ENCODE results near the gene TIPIN. TPM values are rescaled to one million over a fixed set of nuclear protein-coding genes. Genes with fewer than 3 reads are reported as not detected.

TIPIN gene
- total RNA-seq, 4 donors from 2014 or later: 0.77 to 15.0 (median 8.7) TPM

GRCh38 chr15:66294932-66295235 is 61.6 kb downstream of the TIPIN start:
- peak overlapping the region in 1 of 2 donors; percentile 78 for H3K4me3 ChIP-seq
- no peak for DNase-seq
- H3K36me3 ChIP-seq: no peaks in the 10 kb centered on the region
- intact Hi-C loops (cut with DNase I; ENCODE audit: low total_unique reads): no loop called here
- TF ChIP-seq CTCF (IDR thresholded peaks at IDR 0.05) (no peak), POLR2A (IDR thresholded peaks at IDR 0.05) (no peak)
- H3K27me3 ChIP-seq: no peaks in the 10 kb centered on the region
- H3K9me3 ChIP-seq: no peaks in the 10 kb centered on the region
- peaks cover 0 to 15% of the 10 kb centered on the region in 2 donors for H3K4me1 ChIP-seq
- H3K27ac ChIP-seq: peak overlapping the region; percentile 90 to 94

- H3K4me1 ChIP-seq: peaks cover 0 to 15% of the 10 kb centered on the region in 2 donors
- peak in 1 of 2 donors; percentile 16 for DNase-seq
- H3K9me3 ChIP-seq: no peaks in the 10 kb centered on the region
- peak overlapping the region; percentile 50 to 78 for H3K4me3 ChIP-seq
- H3K27ac ChIP-seq: peak overlapping the region; percentile 90 to 94
- no peaks in the 10 kb centered on the region for H3K27me3 ChIP-seq
- H3K36me3 ChIP-seq: no peaks in the 10 kb centered on the region
- intact Hi-C loops (cut with DNase I; ENCODE audit: low total_unique reads): no loop called here
- TF ChIP-seq POLR2A (IDR thresholded peaks at IDR 0.05): no peak
- TF ChIP-seq CTCF (IDR thresholded peaks at IDR 0.05): no peak
Measured at GRCh38 chr15:66294157-66294931, 62.1 kb downstream of the TIPIN start.

GRCh38 chr15:66293419-66294156 is 62.9 kb downstream of the TIPIN start, which contains the start of gene DIS3L:
Gene DIS3L, plus strand, starts transcription at chr15:66293568. Its CDS starts 29 bp downstream, at chr15:66293597.
- H3K36me3 ChIP-seq: no peaks in the 10 kb centered on the region
- no peaks in the 10 kb centered on the region for H3K27me3 ChIP-seq
- H3K4me1 ChIP-seq: peaks cover 0 to 18% of the 10 kb centered on the region in 2 donors
- peak within 1 kb of the TSS; percentile 90 to 94 for H3K27ac ChIP-seq
- no peak for TF ChIP-seq CTCF (IDR thresholded peaks at IDR 0.05)
- TF ChIP-seq POLR2A (IDR thresholded peaks at IDR 0.05): peak in 1 of 2 donors; percentile 57
- no peaks in the 10 kb centered on the region for H3K9me3 ChIP-seq
- peak; percentile 37 to 51 for DNase-seq
- peak within 1 kb of the TSS; percentile 50 to 78 for H3K4me3 ChIP-seq
- intact Hi-C loops (cut with DNase I; ENCODE audit: low total_unique reads): no loop called here

GRCh38 chr15:66292571-66293418 is 63.7 kb downstream of the TIPIN start:
- Histone ChIP-seq H3K4me1 (peaks cover 0 to 21% of the 10 kb centered on the region in 2 donors), H3K4me3 (peak overlapping the region; percentile 50 to 78), H3K27me3 (no peaks in the 10 kb centered on the region), H3K27ac (peak overlapping the region; percentile 90 to 94), H3K9me3 (no peaks in the 10 kb centered on the region), H3K36me3 (no peaks in the 10 kb centered on the region)
- DNase-seq: no peak
- intact Hi-C loops (cut with DNase I; ENCODE audit: low total_unique reads): no loop called here
- no peak for TF ChIP-seq POLR2A (IDR thresholded peaks at IDR 0.05)
- TF ChIP-seq CTCF (IDR thresholded peaks at IDR 0.05): no peak
